Fibroblast of lung (primary cell): ENCODE data around the gene PTEN.

Experiments
- CTCF ChIP-seq, 2 donors: IDR thresholded peaks in 1 of 2; conservative IDR thresholded peaks in 1 of 2; 1 replicate in 1 of 2; 2 replicates in 1 of 2; pipeline ENCODE4 v1.5.1; 2011 to 2012; ENCODE audit warnings: low read length in 2 of 2, control low read depth in 1 of 2, inconsistent platforms in 1 of 2, low read depth in 1 of 2, mild to moderate bottlenecking in 1 of 2
- EZH2 ChIP-seq: IDR thresholded peaks from 2 replicates; pipeline ENCODE4 v1.5.1; 2012; ENCODE audit warnings: low read length, control low read depth, mild to moderate bottlenecking; ENCODE audit errors: missing control alignments

GRCh38 chr10:87847550-87847949, 15.9 kb upstream of the PTEN start:
- TF ChIP-seq EZH2 (no peak), CTCF (conservative IDR thresholded peaks at IDR 0.05 in 1 of 2, IDR thresholded peaks at IDR 0.05 in 1 of 2; ENCODE audit: low read depth in 1 of 2, low read length in 2 of 2) (no peak)
